GM19372 (cell line): ENCODE results near the gene ARHGAP33.
A peak's percentile ranks its signal among the peaks of the same experiment; 100 is the strongest.
"Not testable (repeated sequence)": the region's sequence is repeated elsewhere in the genome, so short reads cannot be mapped to it uniquely, and the experiment has no call there.

ENCODE experiments used
- ATAC-seq: cut with Tn5 transposase; IDR thresholded peaks from one replicate; pipeline ENCODE4 v1.9.1; 2021; ENCODE audit warnings: mild to moderate bottlenecking, low read depth, moderate library complexity; ENCODE audit not compliant: unreplicated experiment

The ARHGAP33 gene

DNA sequence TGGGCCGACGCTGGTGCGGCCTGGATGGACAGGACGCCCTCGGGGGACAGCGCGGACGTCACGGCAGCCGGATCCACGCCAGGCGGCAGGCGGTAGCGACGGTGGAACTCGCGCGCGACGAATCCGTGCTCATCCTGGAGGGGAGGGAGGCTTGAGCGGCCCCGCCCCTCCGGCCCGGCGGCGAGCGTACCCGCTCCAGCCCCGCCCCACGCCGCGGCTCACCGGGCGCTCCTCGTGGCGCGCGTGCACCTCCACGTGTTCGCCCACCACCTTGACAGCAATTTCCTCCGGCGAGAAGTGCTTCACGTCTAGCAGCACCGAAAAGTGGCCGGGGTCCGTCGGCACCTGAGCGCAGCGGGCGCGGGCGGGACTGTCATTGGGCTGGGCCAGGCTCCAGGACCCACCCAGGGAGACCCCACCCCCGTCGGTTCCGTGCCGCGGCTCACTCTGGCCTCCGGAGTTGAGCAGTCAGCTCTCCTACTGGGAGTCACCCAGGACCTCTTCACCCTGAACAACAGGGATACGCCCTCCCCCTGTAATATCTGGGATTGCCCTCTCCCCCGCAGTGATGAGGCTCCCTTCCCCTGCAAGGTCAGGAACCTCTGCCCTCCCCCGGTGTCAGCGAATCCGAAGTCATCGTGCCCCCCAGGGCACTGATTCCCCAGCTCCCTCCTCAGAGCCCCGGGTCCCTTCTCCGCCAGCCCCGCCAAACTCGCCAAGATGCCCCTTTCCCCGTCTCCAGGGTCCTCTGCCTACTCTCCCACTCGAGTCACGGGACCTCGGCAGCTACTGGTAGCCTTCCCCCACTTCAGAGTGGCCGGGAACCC lies 19.6 kb upstream of the ARHGAP33 start:
- ATAC-seq: no peak

GRCh38 chr19:35756377-35757230 lies 18.8 kb upstream of the ARHGAP33 start, which contains the start of gene HSPB6:
Gene HSPB6 (minus strand): TSS chr19:35757029. CDS start chr19:35757008, 21 bp downstream.
- no peak for ATAC-seq

GRCh38 chr19:35757231-35757748 lies 18.1 kb upstream of the ARHGAP33 start:
- no peak for ATAC-seq

DNA sequence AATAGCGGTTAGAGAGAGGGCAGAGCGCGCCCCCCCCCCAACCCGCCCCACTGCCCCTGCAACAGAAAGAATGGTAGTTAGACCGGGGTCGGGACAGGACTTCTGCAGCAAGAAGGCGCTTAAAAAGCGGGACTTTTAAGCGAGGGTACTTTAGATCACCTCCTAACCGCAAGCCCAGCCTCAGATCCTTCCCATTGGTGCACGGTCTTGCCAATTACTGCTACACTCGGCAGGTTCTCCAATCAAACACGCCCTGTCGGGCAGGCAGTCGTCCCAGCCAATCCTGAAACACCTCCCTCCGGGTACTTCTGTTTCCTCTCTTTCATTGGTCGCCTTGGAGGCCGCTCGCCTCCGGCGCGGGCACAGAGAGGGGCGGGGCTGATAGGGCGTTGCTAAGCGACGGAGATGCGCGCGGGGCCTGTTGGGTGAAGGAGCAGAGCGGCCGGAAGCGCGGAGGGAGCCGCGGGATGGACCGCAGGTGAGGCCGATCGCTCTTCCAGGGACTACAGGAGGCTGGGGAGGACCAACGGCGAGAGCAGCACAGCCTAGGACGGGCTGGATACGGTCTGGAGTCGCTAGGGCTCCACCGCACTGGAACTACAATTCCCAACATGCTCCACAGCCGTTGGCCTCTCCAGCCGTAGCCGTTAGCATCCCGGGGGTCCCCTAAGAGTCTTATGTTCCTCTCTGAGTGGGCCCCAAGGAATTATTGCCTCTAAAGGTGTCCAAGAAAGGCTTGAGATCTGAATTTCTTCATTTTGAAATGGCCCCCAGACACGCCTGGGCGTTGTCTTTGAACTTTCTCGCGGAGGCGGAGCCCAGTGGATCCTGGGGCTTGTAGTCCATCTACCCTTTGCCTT lies 17.4 kb upstream of the ARHGAP33 start, which contains the start of gene PROSER3:
PROSER3 (plus strand) TSS at position 428 of the 860 bp plus-strand sequence; CDS start at position 468, 40 bp downstream.
- peak; percentile 97 for ATAC-seq

- ATAC-seq: no peak
Measured at GRCh38 chr19:35759697-35760096, 15.7 kb upstream of the ARHGAP33 start.

GRCh38 chr19:35760711-35761349 lies 14.5 kb upstream of the ARHGAP33 start:
- ATAC-seq: no peak

DNA sequence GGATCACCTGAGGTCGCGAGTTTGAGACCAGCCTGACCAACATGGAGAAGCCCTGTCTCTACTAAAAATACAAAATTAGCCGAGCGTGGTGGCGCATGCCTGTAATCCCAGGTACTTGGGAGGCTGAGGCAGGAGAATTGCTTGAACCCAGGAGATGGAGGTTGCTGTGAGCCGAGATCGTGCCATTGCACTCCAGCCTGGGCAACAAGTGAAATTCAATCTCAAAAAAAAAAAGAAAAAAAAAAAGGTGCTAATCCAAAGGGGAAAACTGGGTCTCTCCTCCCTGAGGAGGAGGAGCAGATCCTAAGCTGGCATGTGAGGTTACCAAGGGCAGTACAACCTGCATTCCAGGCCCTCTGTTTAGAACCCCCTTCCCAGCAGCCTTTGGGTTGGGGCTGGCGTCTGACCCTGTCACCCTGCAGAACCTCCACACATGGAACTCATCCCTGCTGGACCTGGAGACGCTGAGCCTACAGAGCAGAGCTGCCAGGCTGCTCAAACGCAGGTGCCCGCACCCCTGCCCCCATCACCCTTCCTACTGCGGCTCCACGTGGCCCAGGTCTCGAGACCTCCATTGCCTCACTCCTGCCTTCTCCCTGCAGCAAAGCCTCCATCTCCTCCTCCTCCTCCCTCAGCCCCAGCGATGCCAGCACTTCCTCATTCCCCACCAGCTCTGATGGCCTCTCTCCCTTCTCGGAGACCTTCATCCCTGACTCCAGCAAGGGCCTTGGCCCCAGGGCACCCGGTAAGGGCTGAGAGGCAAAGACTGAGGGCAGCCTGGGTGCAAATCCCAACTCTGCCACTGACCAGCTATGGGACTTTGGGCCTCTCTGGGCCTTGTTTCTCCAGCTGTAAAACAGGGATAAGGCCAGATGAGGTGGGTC lies 10.7 kb upstream of the ARHGAP33 start:
- ATAC-seq: no peak

DNA sequence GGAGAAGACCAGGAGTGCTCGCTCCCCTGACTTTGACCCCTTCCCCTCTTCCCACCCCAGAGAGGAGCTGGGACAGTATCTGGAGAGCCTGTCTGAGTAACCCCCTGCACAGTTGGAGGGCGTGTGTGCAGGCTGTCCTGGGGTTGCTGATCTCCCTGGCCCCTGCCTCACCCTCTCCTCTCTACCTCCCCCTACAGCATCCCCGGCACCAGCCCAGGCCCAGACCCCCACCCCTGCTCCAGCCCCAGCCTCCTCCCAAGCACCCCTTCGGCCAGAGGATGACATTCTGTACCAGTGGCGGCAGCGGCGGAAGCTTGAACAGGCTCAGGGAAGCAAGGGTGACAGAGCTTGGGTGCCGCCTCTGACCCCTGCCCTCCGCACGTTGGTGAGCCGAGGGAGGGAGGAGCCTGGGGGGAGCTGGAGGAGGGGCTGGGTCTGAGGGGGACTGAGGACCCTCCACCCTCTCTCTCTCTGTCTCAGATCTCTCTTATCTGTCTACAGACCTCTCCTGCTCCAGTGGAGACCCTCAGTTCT lies 8.7 kb upstream of the ARHGAP33 start:
- no peak for ATAC-seq

DNA sequence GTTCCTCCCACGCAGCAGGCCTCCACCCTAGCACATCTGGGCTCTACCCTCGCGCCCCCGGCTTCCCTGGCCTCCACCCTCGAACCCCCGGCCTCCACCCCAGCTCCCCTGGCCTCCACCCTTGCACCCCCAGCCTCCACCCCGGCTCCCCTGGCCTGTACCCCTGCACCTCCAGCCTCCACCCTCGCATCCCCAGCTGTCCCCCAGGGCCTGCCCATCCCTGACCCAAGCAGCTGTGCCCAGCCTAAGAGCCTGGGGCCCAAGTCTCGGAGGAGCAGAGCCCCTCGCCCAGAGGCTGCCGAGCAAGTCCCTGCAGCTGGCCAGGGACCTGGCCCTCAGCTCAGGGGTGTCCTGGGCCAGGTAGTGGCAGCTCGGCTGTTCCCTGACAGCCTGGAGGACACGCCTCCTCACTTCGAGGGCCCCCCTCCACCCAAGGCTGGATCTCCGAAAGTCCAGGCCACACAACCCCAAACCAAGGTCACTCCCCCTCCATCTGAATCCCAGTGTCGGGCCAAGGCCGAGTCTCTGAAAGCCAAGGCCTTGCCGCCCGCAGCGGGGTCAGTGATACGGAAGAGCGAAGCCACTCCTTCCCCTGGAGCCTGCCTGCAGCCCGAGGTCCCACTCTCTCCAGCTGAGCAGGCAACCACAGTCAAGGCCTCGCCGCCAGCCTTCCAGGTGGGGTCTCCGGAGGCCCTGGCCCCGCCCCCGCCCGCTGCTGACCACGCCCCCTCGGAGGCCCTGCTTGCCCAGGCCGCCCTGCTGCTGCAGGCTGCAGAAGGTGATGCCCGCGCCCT lies 7.9 kb upstream of the ARHGAP33 start:
- ATAC-seq: no peak

GRCh38 chr19:35768082-35768421 lies 7.3 kb upstream of the ARHGAP33 start:
- no peak for ATAC-seq

GRCh38 chr19:35772362-35772761 lies 3.0 kb upstream of the ARHGAP33 start:
- ATAC-seq: not testable (repeated sequence)

DNA sequence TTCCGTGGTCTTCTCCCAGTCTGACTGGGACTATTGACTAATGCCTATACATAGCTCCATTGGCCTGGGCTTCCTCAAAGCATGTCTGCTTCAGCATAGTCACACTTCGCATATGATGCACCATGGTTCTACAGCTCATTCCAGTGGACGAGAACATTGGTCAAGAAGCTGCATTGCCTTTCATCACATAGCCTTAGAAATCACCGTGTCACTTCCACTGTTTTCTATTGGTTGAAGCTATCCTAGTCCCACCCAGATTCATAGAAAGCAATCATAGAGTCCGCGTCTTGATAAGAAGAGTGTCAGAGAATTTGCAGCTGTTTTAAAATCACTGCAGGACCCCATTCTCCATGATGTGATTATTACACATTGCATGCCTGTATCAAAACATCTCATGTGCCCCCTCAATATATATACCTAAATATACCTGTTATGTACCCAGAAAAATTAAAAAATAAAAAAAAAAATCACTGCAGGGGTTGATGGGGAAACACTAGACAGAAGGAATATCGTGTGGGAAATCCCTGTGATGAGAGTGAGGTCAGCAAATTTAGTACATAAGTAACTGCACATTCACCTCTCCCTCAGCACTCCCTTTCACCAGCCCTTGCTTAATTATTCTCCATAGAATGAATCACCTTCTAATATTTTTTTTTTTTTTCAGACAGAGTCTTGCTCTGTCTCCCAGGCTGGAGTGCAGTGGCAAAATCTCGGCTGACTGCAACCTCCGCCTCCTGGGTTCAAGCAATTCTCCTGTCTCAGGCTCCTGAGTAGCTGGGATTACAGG lies 2.2 kb upstream of the ARHGAP33 start:
- ATAC-seq: no peak

- no peak for ATAC-seq
Measured at GRCh38 chr19:35774274-35775045, 904 bp upstream of the ARHGAP33 start.

- ATAC-seq: no peak
Measured at GRCh38 chr19:35775046-35775297, 392 bp upstream of the ARHGAP33 start.

- ATAC-seq: no peak
Measured at GRCh38 chr19:35776102-35776788, 881 bp downstream of the ARHGAP33 start.
